Measurements from ENCODE around the gene ARHGDIA. TPM values are rescaled to one million over a fixed set of nuclear protein-coding genes. Genes with fewer than 3 reads are reported as not detected.
A peak's percentile ranks its signal among the peaks of the same experiment; 100 is the strongest.

ARHGDIA gene
- total and polyA plus RNA-seq, 10 donors = 131 to 392 (median 235) TPM

DNA sequence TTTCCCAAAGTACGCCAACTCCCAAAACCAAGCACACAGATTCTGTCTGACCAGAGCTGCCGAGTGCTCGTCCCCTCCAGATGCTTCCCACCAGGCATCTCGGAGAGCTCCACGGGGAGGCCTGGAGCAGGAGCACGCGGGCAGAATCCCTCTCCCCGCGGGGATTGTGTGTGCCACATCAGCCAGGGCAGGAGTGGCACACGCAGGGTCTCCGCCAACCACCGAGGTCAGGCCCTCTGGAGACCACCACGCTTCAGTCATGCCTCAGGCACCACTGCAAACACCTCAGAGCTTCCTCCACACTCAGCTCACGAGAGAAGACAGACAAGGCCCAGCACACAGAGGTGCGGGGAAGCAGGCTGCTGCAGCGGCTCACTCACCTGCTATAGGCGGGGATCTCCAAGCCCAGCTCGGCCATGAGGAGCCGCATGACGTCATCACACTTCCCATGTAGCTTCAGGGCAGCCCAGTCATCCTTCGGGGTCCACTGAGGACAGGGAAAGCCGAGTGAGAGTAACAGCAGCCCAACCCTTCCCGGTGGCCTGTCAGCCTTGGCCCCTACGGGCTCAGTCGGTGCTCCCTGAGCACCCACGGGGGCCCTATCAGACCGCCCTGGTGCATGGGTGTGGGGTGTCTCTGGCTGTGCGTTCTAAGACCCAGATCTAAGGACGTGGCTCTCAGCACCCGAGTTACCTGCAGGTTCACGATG lies 42.4 kb upstream of the ARHGDIA start:
- WGBS, 5 donors = 92 to 96% (median 95%) methylated on average over 17 to 31 of the region's 31 CpGs
- H3K4me3 ChIP-seq = no peak overlapping the region
- TF ChIP-seq, protein P1, sequence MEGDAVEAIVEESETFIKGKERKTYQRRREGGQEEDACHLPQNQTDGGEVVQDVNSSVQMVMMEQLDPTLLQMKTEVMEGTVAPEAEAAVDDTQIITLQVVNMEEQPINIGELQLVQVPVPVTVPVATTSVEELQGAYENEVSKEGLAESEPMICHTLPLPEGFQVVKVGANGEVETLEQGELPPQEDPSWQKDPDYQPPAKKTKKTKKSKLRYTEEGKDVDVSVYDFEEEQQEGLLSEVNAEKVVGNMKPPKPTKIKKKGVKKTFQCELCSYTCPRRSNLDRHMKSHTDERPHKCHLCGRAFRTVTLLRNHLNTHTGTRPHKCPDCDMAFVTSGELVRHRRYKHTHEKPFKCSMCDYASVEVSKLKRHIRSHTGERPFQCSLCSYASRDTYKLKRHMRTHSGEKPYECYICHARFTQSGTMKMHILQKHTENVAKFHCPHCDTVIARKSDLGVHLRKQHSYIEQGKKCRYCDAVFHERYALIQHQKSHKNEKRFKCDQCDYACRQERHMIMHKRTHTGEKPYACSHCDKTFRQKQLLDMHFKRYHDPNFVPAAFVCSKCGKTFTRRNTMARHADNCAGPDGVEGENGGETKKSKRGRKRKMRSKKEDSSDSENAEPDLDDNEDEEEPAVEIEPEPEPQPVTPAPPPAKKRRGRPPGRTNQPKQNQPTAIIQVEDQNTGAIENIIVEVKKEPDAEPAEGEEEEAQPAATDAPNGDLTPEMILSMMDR (IDR thresholded peaks at IDR 0.05 in 8 of 11, conservative IDR thresholded peaks at IDR 0.05 in 3 of 11) = no peak
- TF ChIP-seq POLR2AphosphoS5 (IDR thresholded peaks at IDR 0.05) (peak in 2 of 3 donors; percentile 3 to 36), POLR2A (IDR thresholded peaks at IDR 0.05) (no peak)
- H3K4me1 ChIP-seq = peaks cover 25 to 67% (median 48%) of the 10 kb centered on the region in 6 donors
- H3K36me3 ChIP-seq = peaks cover 2 to 52% (median 39%) of the 10 kb centered on the region in 6 donors
- H3K27ac ChIP-seq = no peak overlapping the region
- no peaks in the 10 kb centered on the region for H3K9me3 ChIP-seq
- no peaks in the 10 kb centered on the region for H3K27me3 ChIP-seq (replicated peaks in 1 of 7)
- intact Hi-C loops (cut with DNase I; ENCODE audit: low total_unique reads) = no loop called here
- no peak for DNase-seq

DNA sequence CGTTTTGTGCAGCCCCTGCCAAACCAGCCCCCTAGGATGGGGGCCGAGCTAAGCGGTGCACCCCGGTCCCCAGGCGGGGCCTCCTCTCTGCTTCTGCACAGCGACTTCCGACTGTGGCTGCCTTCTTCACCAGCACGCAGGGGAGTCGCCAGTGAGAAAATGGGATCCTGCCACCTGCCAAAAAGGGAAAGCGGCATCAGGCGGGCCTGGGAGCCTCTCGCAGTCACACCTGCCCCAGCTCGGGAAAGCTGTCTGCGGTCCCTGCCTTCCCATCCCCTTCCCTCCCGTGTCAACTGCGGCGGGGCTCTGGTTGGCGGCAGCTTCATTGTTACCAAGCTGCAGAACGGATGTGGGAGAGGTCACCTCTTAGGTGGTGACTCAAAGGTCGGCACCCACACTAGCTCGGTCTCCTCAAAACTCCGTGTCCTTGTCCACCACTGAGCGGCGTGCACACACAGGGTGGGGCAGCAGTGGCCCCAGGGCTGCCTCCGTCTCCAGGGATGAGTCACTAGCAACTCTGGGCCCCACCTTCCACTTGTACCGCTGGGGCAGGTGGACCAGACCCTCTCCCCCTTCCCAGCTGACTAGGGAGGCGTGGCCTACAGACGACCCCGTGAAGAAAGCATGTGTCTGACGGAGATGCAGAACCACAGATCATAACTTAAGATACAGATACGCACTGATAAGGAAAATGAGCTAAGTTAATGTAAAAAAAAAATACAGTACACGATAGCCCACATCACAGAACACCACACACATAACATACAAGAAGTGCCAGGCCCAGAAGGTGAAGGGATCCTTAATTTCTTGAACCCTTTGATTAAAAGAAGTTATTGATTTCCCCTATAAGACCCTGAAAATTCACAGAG lies 41.5 kb upstream of the ARHGDIA start:
- no peaks in the 10 kb centered on the region for H3K9me3 ChIP-seq
- H3K4me3 ChIP-seq = no peak overlapping the region
- TF ChIP-seq, protein P1 (IDR thresholded peaks at IDR 0.05 in 8 of 11, conservative IDR thresholded peaks at IDR 0.05 in 3 of 11) = no peak
- TF ChIP-seq POLR2AphosphoS5 (IDR thresholded peaks at IDR 0.05) = peak in 1 of 3 donors; percentile 13
- intact Hi-C loops (cut with DNase I; ENCODE audit: low total_unique reads) = no loop called here
- WGBS, 5 donors = 85 to 91% (median 86%) methylated on average over 31 to 32 of the region's 32 CpGs
- H3K36me3 ChIP-seq = peaks cover 2 to 61% (median 44%) of the 10 kb centered on the region in 6 donors
- peaks cover 20 to 61% (median 41%) of the 10 kb centered on the region in 6 donors for H3K4me1 ChIP-seq
- no peaks in the 10 kb centered on the region for H3K27me3 ChIP-seq (replicated peaks in 1 of 7)
- DNase-seq = peak; percentile 79
- H3K27ac ChIP-seq = no peak overlapping the region

DNA sequence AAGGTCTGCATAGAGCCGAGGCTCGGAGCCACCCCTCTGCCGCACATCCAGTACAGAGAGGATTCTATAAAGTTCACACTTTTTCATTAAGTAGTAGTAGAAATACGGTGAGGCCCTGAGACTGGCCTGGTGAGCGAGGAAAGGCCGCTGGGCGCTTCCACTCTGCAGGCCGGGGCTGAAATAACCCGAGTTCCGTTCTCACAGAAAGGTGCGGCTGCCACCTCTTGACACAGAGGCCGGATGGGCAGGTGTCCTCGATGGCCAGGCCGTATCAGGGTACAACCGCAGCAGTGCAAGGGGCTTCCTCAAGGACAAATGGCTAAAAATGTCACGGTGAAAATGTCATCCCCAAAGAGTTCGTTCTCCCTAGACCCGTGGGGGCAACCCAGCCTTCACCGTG lies 40.8 kb upstream of the ARHGDIA start:
- intact Hi-C loops (cut with DNase I; ENCODE audit: low total_unique reads) = no loop called here
- peak overlapping the region in 4 of 8 donors; percentile 56 to 81 (median 61) for H3K27ac ChIP-seq
- TF ChIP-seq POLR2A (IDR thresholded peaks at IDR 0.05) = no peak
- TF ChIP-seq POLR2AphosphoS5 (IDR thresholded peaks at IDR 0.05) = no peak
- TF ChIP-seq, protein P1 (IDR thresholded peaks at IDR 0.05 in 8 of 11, conservative IDR thresholded peaks at IDR 0.05 in 3 of 11) = no peak
- WGBS, 5 donors = 82 to 94% (median 85%) methylated on average over 19 of the region's 19 CpGs
- H3K27me3 ChIP-seq (replicated peaks in 1 of 7) = no peaks in the 10 kb centered on the region
- H3K9me3 ChIP-seq = no peaks in the 10 kb centered on the region
- H3K4me1 ChIP-seq = peaks cover 15 to 54% (median 35%) of the 10 kb centered on the region in 6 donors
- H3K36me3 ChIP-seq = peaks cover 2 to 68% (median 48%) of the 10 kb centered on the region in 6 donors
- DNase-seq = peak; percentile 79
- peak overlapping the region in 3 of 8 donors; percentile 13 to 94 (median 25) for H3K4me3 ChIP-seq
